HG02884 (cell line): ENCODE measurements around the gene CCDC28B.
"Not testable (repeated sequence)": the region's sequence is repeated elsewhere in the genome, so short reads cannot be mapped to it uniquely, and the experiment has no call there.

Experiments
- ATAC-seq: cut with Tn5 transposase; IDR thresholded peaks from one replicate; pipeline ENCODE4 v1.9.1; 2021; ENCODE audit warnings: mild to moderate bottlenecking, moderate library complexity; ENCODE audit not compliant: unreplicated experiment

The CCDC28B gene

GRCh38 chr1:32200226-32201010 is at the start of gene CCDC28B:
CCDC28B (plus strand) TSS chr1:32200595; CDS start chr1:32201936, 1,341 bp downstream.
- no peak for ATAC-seq

DNA sequence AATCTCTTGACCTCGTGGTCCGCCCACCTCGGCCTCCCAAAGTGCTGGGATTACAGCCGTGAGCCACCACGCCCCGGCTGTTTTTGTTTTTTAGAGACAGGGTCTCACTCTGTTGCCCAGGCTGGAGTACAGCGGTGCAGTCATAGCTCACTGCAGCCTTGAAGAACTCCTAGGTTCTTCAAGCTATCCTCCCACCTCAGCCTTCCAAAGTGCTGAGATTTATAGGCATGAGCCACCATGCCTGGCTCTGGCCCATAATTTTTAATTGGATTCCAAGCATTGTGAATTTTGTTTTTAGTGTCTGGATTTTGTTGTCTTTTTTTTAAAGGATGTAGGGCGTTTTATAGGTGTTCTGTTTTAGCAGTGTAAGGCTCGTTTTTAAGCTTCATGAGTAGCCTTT is 49.5 kb upstream of the CCDC28B start:
- no peak for ATAC-seq

DNA sequence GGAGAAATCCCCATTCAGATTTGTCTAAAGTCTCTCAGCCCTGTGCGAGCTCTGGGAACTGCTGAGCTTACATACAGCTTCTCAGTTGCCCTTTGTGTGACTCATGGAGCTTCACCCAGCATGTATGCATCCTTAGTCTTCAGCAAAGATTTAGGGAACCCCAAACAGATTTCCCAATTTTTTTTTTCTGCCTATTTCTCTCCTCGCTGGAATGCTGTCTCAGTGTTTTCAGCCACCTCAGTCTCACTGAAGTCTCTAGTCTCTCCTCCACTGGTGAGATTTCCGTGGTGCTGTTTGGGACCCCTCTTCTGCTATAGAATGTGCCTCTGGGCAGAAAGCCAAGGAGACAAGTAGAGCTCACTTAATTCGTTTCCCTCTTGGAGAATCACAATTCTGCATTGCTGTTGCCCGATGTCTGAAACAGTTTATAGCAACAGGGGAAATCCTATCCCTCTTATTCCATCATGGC is 49.0 kb upstream of the CCDC28B start:
- no peak for ATAC-seq

- ATAC-seq = no peak
Observed at GRCh38 chr1:32159189-32159588, 41.2 kb upstream of the CCDC28B start.

GRCh38 chr1:32163405-32163804 is 37.0 kb upstream of the CCDC28B start:
- ATAC-seq = no peak

GRCh38 chr1:32165633-32166032 is 34.8 kb upstream of the CCDC28B start:
- ATAC-seq = not testable (repeated sequence)

DNA sequence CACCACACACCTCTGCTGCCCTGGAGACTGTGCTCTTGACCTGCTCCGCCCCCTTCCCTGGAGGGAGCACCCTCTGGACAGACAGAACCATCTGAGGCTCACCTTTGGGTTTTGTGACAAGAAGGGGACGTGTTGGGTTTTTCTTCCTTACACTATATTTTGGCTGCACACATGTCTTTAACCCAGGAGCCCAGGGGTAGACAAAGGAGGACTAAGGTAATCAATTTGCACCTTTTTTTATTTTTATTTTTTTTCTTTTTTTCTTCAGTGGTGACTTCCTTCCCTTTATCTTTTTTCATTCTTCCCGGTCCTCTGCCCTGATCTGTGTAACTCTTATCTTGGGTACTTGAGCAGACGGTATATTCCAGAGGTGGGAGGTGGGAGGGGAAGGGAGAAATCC is 29.4 kb upstream of the CCDC28B start:
- no peak for ATAC-seq

GRCh38 chr1:32172621-32173245 is 27.7 kb upstream of the CCDC28B start:
- no peak for ATAC-seq

DNA sequence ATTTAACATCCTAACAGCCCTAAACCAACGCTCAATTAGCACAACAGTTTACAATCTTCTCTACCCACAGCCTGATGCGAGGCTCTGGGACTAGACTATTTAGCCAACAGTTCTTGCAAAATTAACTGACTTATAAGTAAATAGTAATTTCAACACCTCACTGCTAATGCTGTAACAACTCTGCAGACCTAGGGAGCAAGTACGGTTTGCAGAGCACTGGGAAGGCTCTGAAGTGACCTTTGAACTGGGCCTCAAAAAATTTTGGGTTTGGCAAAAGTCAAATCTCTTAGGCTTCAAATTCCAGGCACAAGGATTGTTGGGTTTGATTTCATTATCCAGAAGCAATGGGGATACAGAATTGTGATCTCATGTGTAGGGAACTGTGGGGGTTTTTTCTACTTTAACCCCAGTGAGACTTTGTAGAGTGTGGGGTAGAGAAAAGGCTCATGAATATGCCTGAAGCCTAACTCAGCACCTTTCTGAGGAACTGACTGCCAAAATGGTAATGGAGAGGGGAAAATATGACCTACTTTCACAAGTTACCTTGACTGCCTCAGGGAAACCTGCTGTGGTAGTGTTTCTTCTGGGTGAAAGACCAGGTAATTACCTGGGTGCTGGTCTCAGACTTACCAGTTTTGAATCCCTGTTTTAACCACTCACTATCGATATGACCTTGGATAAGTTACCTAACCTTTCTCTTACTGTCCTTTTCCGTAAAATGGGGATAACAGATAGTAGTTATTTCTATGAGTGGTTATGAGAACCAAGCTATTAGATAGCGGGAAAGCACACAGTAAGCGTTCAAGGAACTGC is 21.8 kb upstream of the CCDC28B start:
- ATAC-seq = no peak

GRCh38 chr1:32179193-32179442 is 21.3 kb upstream of the CCDC28B start:
- ATAC-seq = no peak

DNA sequence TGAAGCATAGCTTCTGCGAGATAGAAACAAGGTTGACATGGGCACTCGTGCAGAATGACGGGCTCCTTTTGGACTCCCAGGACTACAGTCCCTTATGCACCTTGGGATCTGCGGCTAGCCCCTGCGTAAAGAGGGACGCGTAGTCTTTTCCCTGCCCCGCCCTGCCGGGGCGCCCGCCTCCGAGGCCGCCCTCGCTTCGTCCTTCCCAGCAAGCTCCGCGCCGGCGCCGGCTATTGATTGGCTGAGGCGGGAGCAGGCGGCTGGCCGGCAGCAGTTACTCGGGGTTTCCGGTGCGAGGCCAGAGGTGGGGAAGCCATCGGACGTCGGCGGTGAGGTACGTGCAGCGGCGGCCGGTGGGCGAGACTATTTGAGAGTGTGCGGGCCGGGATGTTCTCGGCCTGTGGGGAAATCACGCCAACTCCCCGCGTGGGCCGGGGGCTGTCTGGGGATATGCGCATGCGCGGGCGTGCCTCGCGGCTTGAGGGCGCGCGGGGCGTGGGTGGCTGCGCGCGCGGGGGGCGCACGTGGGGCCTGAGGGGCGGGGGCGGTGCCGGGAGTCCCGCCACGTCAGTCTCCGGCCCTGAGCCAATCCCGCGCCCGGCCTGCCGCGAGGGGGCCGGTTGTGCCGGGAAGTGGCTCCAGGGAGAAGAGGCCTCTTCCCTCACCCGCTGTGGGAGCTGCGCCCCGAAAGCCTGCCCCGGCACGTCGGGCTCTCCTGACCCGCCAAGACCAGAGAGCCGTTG is 20.8 kb upstream of the CCDC28B start, which contains the start of gene TXLNA:
Gene TXLNA, plus strand, starts transcription at position 233 of the 743 bp plus-strand sequence. CDS start 671 bp downstream, outside the sequence.
- peak; percentile 88 for ATAC-seq

GRCh38 chr1:32180186-32181060 is 20.0 kb upstream of the CCDC28B start:
- no peak for ATAC-seq

DNA sequence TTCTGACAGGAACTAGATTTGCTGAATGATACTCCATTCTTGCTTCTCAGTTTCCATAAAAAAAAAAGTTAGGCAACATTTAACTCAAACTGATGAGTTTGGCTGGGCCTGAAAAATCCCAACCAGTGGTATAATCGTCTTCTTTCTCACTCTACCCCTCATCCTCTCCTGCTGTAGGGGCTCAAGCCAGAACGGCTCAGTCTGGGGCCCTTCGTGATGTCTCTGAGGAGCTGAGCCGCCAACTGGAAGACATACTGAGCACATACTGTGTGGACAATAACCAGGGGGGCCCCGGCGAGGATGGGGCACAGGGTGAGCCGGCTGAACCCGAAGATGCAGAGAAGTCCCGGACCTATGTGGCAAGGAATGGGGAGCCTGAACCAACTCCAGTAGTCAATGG is 19.3 kb upstream of the CCDC28B start:
- ATAC-seq = no peak

DNA sequence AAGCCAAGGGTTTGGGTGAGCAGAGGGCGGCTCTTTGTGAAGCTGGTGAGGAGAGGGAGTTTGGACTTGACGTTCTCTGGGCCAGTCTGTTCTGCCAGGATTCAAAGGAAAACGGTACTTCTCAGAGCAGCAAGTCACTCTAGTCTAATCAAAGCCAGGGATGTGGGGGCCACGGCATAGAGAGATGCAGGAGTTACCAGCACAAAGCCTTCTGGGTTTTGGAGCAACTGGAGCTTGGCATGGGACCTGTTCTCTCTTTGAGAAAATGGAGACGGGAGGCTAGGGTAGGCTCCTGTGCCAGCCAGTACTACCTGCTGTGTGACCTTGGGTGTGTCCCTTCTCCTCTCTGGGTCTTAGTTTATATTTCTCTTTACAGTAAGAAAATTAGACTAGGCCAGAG is 18.8 kb upstream of the CCDC28B start:
- no peak for ATAC-seq

GRCh38 chr1:32182060-32182459 is 18.3 kb upstream of the CCDC28B start:
- no peak for ATAC-seq

DNA sequence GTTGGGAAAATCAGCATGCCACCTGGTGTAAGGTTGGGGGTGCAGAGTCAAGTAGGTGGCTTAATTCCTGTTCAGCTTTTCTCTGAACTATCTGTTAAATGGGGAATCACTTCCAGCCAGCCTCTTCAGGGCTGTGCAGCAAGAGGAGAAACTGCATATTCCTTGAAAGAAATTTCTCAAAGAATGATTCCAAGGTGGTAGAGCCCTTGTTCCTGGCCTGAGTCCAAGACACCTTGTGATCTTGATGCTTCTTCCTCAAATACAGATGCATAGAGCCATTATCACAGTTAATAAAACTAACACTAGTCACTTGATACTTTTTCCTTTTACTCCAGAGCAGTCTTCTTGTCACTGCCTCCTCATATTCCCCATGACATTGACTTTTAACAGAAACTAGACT is 15.7 kb upstream of the CCDC28B start:
- ATAC-seq = no peak

DNA sequence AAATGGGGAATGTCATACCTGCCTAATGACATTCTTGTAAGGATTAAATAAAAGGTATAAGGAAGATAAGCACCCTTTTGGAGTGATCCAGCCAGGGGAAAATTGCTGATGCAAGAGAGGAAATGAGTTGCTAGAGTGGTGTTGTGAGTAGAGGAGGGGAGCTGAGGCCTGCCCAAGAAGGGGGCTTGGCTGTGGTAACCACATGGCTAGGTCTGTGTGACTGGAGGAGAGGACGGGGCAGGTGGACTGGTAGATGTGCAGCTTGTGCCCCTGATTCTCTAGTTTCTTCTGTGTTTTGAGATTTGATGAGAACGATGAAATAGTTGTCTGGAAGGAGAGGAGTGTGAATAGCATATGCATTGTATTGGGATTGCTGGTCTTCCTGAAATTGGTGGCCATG is 14.3 kb upstream of the CCDC28B start:
- ATAC-seq = no peak

- no peak for ATAC-seq
Observed at GRCh38 chr1:32186491-32186890, 13.9 kb upstream of the CCDC28B start.

- ATAC-seq = no peak
Observed at GRCh38 chr1:32187850-32188249, 12.5 kb upstream of the CCDC28B start.
